Adipose tissue (tissue), 3 donors: ENCODE data around the gene PRDX6. TPM values are rescaled to one million over a fixed set of nuclear protein-coding genes. Genes with fewer than 3 reads are reported as not detected.
"Not testable (repeated sequence)": the region's sequence is repeated elsewhere in the genome, so short reads cannot be mapped to it uniquely, and the experiment has no call there.

ENCODE experiments used
- H3K27ac ChIP-seq: one replicate; pipeline ENCODE4 v1.5.1; 2013; ENCODE audit warnings: low read depth, low read length
- WGBS, 3 donors: extraction: QIAGEN DNeasy Blood & Tissue Kit; methylation state at CpG; one replicate each; pipeline ENCODE4 v1.1.7; 2013; 5-methylcytosine and 5-hydroxymethylcytosine counted together
- polyA plus RNA-seq, 3 donors: library from polyadenylated mRNA; stranded (reverse); fragments of 200-250 nt; gene quantifications; one replicate each; pipeline ENCODE4 v1.2.3, GENCODE V29; 2013
- donor health status: healthy with polysubstance abuse.
- donor health status: Bipolar disorder and iron deficiency.
- donor health status: healthy.

The PRDX6 gene
- polyA plus RNA-seq, 3 donors: 196 to 892 (median 488) TPM

DNA sequence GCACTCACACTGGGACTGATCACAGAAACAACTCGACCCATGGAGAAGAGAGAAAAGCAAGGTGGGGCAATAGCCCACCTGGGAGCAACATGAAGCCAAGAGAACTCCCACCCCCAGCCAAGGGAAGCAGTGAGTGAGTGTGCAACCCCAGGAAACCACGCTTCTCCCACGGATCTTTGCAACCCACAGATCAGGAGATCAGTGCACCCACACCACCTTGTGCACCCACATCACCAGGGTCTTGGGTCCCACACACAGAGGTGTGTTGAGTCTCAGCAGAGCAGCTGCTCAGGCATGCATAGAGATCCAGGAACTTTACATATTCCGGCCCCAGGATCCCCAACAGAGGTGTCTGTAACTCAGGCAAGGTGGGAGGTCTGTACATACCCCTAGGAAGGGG is 17.2 kb upstream of the PRDX6 start:
- 71 to 92% (median 79%) methylated on average over 4 of the region's 4 CpGs for WGBS, 3 donors
- no peak overlapping the region for H3K27ac ChIP-seq

GRCh38 chr1:173462666-173463065 is 14.5 kb upstream of the PRDX6 start:
- WGBS, 3 donors: 95 to 97% (median 97%) methylated on average over 2 of the region's 2 CpGs
- H3K27ac ChIP-seq: not testable (repeated sequence)

DNA sequence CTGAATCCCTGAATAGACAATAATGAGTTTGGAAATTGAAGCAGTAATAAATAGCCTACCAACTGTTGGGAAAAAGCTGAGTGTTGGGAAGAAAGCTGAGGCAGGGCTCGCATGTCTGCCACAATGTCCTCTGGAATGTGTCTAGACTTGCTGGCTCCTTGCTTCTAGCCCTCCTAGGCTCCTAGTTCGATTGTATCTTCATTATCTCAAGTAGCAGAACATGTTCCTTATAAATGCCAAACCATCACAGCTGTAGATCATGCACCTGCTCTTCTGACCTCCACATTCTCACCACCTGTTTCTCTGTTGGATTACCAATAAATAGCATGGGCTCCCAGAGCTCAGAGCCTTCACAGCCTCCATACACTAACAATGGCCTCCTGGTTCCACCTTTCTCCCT is 12.9 kb upstream of the PRDX6 start:
- WGBS, 3 donors: 68 to 91% (median 88%) methylated on average over 2 of the region's 2 CpGs
- H3K27ac ChIP-seq: not testable (repeated sequence)

- WGBS, 3 donors: 94 to 99% (median 95%) methylated on average over 4 of the region's 4 CpGs
- no peak overlapping the region for H3K27ac ChIP-seq
Observed at GRCh38 chr1:173467426-173467825, 9.7 kb upstream of the PRDX6 start.

DNA sequence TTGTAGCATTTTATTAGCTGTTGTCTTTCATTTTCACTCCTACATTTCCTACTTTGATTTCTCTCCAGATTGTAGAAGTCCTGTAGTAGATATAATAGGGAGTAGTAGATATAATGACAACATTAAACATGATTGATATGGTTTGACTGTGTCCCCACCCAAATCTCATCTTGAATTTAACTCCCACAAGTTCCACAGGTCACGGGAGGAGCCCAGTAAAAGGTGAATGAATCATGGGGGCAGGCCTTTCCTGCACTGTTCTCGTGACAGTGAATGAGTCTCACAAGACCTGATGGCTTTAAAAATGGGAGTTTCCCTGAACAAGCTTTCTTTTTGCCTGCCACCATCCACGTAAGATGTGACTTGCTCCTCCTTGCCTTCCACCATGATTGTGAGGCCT is 7.5 kb upstream of the PRDX6 start:
- 85 to 96% (median 91%) methylated on average over 3 of the region's 3 CpGs for WGBS, 3 donors
- no peak overlapping the region for H3K27ac ChIP-seq

DNA sequence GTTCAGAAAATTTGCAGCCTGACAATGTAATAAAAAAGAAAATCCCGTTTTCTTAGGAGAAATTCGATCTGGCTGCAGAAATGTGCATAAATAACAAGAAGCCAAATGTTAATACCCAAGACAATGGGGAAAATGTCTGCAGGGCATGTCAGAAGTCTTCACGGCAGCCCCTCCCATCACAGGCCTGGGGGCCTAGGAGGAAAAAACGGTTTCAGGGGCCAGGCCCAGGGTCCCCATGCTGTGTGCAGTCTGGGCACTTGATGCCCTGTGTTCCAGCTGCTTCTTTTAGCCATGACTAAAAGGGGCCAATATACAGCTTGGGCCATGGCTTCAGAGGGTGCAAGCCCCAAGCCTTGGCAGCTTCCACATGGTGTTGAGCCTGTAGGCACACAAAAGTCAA is 6.5 kb upstream of the PRDX6 start:
- 93 to 98% (median 97%) methylated on average over 4 of the region's 4 CpGs for WGBS, 3 donors
- no peak overlapping the region for H3K27ac ChIP-seq

- no peak overlapping the region for H3K27ac ChIP-seq
- WGBS, 3 donors: 61 to 75% (median 72%) methylated on average over 2 of the region's 2 CpGs
Observed at GRCh38 chr1:173473599-173474011, 3.5 kb upstream of the PRDX6 start.

GRCh38 chr1:173474097-173474779 is 2.9 kb upstream of the PRDX6 start:
- no peak overlapping the region for H3K27ac ChIP-seq
- 51 to 94% (median 90%) methylated on average over 5 of the region's 5 CpGs for WGBS, 3 donors

- H3K27ac ChIP-seq: not testable (repeated sequence)
Observed at GRCh38 chr1:173474780-173475421, 2.2 kb upstream of the PRDX6 start.

DNA sequence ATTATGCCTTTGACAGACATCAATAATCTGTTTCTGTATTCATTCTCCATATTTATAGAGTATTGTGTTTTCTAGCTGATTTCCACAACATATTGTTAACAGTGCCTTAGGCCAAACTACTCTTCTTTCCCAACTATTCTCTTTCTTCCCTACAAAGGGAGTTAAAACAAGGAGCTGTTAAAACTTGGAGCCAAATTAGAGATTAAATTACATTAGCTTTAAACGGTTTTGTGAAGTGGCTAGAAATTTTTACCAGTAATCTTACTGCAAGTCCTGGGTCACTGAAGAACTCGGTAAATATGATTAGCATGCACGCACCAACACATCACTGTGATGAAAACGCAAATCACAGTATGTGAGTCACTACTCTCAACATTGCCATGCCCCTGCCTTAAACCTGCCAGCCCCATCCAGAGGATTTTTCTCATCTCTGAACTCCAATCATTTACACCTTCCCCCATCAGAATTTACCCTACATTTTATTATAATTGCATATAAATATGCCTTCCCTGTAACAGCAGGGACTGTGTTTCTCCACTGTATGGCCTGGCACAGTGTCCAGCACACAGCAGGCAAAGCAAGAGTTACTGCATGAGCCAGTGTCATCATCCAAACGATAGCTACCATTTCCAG is 1.5 kb upstream of the PRDX6 start:
- no peak overlapping the region for H3K27ac ChIP-seq
- 26 to 55% (median 46%) methylated on average over 5 of the region's 5 CpGs for WGBS, 3 donors

More at GRCh38 chr1:173474780-173475421, 2.2 kb upstream of the PRDX6 start:
- 40 to 84% (median 79%) methylated on average over 17 of the region's 17 CpGs for WGBS, 3 donors

DNA sequence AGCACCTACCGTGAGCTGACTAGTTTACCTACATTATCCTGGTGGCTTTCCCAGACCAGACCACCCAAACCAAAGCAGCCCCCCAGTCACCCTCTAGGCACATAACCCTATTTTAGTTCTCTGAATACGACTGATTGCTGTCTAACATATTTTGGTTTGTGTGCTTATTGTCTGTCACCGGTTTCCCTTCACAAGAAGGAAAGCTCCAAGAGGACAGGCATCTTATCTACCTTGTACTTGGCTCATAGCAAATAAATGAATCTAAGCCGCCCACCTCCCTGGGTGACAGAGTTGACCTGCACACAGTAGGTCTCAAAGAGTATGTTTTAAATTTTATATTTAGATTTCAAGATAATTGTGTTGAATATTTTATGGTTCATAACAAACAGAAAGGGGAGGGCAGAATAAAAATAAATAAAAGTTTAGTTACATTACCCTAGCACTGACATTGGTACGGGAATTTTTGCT is 904 bp upstream of the PRDX6 start:
- no peak overlapping the region for H3K27ac ChIP-seq
- WGBS, 3 donors: 23 to 46% (median 45%) methylated on average over 5 of the region's 5 CpGs

DNA sequence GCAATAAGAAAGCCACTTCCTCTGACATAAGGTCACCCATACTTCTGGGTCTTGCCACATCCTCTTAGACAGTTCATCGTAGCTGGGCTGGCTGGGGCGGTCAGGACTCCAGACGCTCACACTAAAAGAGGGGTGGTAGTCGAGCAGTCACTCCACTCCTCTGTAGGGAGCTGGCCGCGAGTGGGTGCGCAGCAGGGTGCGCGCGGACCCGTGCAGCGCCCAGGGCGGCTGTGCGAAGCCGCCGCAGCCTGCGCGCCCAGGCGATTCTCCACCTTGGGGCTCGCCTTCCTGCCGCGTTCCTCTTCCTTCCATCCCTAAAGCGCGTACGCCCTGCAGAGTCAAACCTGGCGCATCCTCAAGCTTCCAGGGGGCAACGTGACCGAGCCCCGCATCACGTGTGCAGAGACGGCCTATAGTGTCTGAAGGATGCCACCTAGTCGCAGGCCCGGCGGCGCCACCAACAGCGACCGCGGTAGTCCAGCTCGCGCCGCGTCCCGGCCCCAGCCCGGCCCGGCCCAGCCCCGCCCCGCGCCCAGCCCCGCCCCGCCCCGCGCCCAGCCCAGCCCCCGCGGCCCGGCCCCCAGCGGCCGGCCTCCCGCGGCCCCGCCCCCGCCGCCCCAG is 360 bp upstream of the PRDX6 start:
- 0 to 1% (median 1%) methylated on average over 33 to 61 of the region's 62 CpGs for WGBS, 3 donors
- peak overlapping the region; percentile 94 for H3K27ac ChIP-seq

- WGBS, 3 donors: 4 to 8% (median 7%) methylated on average over 9 of the region's 9 CpGs
- peak overlapping the region; percentile 94 for H3K27ac ChIP-seq
Observed at GRCh38 chr1:173478094-173478674, 1.0 kb downstream of the PRDX6 start.

DNA sequence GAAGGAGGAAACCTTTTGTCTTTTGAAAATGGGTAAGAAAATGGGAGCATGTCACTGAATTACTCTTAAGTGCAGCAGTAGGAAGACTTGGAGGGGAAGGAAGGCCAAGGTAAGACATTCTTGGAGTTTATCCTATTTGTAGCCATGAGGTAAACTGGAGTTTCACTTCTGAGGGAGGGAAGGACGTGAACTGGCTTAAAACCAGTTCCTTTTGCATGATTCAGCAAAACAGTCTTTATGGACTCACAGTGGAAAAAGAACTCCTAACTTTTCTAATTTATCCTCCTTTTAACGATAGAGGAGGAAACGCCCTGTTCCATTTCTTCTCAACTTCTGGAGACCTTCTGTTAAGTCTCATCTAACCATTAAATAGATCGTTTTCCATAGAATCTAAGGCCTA is 2.5 kb downstream of the PRDX6 start:
- H3K27ac ChIP-seq: no peak overlapping the region
- WGBS, 3 donors: 53 to 68% (median 60%) methylated on average over 4 of the region's 4 CpGs

- H3K27ac ChIP-seq: no peak overlapping the region
- WGBS, 3 donors: 73 to 85% (median 75%) methylated on average over 1 of the region's 1 CpG
Observed at GRCh38 chr1:173481195-173481772, 4.1 kb downstream of the PRDX6 start.

DNA sequence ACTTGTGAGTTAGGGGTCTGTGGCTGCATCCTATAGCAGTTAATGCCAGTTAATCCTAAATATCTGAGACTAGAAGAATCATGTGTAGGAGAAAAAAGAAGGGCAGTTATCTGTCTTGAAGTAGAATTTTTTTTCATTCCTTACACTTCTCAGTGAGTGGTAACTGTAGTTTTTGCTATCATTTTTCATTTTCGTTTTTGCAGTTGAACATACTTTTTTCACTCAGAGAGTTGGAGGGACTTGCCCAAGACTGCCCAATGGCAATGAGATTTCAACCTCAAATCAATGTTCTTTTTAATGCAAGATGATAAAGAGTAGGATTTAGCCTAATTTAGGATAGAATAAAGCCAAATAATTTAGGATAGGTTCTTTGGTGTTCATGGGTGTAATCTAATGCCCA is 5.5 kb downstream of the PRDX6 start:
- WGBS, 3 donors: 83 to 89% (median 84%) methylated on average over 1 of the region's 1 CpG
- no peak overlapping the region for H3K27ac ChIP-seq

- no peak overlapping the region for H3K27ac ChIP-seq
- WGBS, 3 donors: 92 to 95% (median 95%) methylated on average over 2 of the region's 2 CpGs
Observed at GRCh38 chr1:173484276-173484675, 7.1 kb downstream of the PRDX6 start.

DNA sequence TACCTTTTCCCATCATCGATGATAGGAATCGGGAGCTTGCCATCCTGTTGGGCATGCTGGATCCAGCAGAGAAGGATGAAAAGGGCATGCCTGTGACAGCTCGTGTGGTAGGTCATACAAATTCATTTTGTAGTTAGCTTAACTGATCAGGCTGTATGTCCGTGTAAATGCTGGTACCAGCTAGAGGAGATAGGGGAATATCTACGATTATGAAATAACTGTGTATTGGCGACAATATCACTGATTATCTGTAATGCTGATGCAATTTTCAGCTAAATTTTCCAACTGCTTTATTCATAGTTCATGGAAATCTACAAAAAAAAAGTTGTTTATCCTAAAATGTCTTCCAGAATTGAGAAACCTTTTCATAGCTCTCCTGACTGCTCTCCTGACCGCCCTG is 8.3 kb downstream of the PRDX6 start:
- WGBS, 3 donors: 88 to 90% (median 88%) methylated on average over 7 of the region's 7 CpGs
- H3K27ac ChIP-seq: no peak overlapping the region
